ENCODE measurements around the gene SLC2A13.

SLC2A13 gene

DNA sequence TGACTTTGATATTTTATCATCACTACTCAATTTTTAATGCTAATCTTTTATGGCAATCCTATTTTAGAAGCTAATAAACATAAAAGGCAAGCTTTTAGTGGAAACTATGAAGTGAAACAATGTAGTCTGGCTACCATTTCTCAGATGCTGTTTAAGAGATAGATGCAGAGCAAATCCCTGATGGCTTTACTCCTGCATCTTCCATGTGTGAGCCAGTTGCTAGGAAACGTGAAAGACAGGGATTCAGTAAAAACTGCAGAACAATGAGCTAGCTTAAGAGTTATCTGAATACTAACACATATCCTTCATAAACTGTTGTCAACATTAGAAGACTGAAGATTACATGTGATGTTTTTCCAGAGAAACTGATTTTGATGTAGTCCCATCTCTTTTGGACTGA, 112.6 kb downstream of the SLC2A13 start:
- peaks cover 3% of the 10 kb centered on the region; the same call in 1 of the 2 replicates for H3K9me3 ChIP-seq (ENCODE audit: control insufficient read depth, insufficient read depth, low read length)
- no peaks in the 10 kb centered on the region for H3K27me3 ChIP-seq (ENCODE audit: control insufficient read depth, insufficient read depth, low read length)
- H3K9ac ChIP-seq (ENCODE audit: low read depth, low read length): no peak overlapping the region
- no peak overlapping the region for H3K4me3 ChIP-seq (ENCODE audit: low read depth, low read length)
- 0 out of 2 replicates have a peak, but pooled peaks cover 6% of the 10 kb centered on the region for H3K4me1 ChIP-seq (ENCODE audit: control insufficient read depth, insufficient read depth, low read length)
- H3K27ac ChIP-seq (ENCODE audit: low read depth, low read length): no peak overlapping the region
- H3K36me3 ChIP-seq (ENCODE audit: control insufficient read depth, insufficient read depth, low read length): no peaks in the 10 kb centered on the region

DNA sequence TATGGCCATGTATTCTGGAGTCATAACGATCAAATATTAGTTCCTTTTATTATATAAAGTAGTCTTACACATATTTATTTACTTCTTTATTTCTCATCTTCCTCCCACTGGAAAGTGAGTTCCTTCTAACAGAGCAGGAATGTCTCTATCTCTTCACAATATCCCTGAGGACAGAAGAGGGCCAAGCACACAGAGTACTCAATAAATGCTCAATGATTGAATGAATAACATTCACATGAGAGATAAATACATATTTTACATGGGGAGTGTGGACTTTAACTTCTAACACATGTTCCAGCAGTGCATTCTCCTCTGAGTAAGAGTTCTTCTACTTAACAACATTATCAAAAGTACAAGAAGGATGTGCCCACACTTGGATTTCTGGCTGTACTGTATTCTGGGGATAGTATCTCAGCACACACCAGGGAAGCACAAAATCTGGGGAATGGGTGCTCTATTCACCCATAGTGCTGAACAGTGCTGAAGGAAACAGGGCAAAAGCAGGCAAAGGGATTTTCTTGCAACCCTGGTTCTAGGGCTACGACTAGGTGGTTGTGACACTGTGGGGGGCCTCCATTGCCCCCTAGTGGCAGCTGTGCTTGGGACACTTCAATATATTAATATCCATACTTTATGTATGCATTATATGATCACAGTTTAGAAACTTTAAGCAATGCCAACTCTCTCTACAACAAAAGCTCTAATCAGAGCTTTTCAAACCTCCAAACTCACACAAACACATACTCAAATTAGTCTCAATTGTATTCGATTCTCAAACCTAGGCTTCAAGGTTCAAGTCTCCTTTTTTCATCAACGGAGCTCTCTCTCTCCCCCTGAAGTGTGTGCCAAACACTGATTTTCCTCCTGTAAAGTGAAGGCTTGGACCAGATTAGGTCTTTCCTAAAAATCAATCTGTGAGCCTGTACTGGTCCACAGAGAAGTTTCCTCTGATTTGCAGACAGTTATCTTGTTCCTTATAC, 115.5 kb downstream of the SLC2A13 start:
- no peak overlapping the region for H3K9ac ChIP-seq (ENCODE audit: low read depth, low read length)

DNA sequence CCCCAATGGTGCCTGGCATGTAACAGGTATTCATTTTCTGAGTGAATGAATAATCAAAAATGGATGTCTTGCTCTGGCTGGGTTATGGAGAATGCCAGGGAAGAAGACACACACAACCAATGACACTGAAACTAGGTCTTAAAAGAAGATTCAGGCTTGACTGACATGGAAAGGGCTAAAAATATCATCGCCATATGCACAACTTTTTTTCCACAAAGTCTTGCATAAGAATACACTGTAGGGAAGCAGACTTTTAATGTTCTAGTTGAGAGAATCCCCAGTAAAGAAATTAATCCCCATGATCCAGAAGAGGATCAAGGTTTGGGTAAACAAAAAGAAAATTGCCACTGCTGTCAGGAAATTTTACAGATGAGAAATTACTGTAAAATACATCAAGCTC, 116.4 kb downstream of the SLC2A13 start:
- H3K36me3 ChIP-seq (ENCODE audit: control insufficient read depth, insufficient read depth, low read length): no peaks in the 10 kb centered on the region
- H3K4me1 ChIP-seq (ENCODE audit: control insufficient read depth, insufficient read depth, low read length): 0 out of 2 replicates have a peak, but pooled peaks cover 6% of the 10 kb centered on the region
- no peaks in the 10 kb centered on the region for H3K9me3 ChIP-seq (ENCODE audit: control insufficient read depth, insufficient read depth, low read length)
- no peak overlapping the region for H3K27ac ChIP-seq (ENCODE audit: low read depth, low read length)
- no peaks in the 10 kb centered on the region for H3K27me3 ChIP-seq (ENCODE audit: control insufficient read depth, insufficient read depth, low read length)
- no peak overlapping the region for H3K9ac ChIP-seq (ENCODE audit: low read depth, low read length)
- H3K4me3 ChIP-seq (ENCODE audit: low read depth, low read length): no peak overlapping the region

More for the DNA sequence above, 115.5 kb downstream of the SLC2A13 start:
- Histone ChIP-seq H3K27me3 (ENCODE audit: control insufficient read depth, insufficient read depth, low read length) (no peaks in the 10 kb centered on the region), H3K4me1 (ENCODE audit: control insufficient read depth, insufficient read depth, low read length) (0 out of 2 replicates have a peak, but pooled peaks cover 6% of the 10 kb centered on the region), H3K9me3 (ENCODE audit: control insufficient read depth, insufficient read depth, low read length) (no peaks in the 10 kb centered on the region), H3K4me3 (ENCODE audit: low read depth, low read length) (no peak overlapping the region), H3K27ac (ENCODE audit: low read depth, low read length) (no peak overlapping the region), H3K36me3 (ENCODE audit: control insufficient read depth, insufficient read depth, low read length) (no peaks in the 10 kb centered on the region)

DNA sequence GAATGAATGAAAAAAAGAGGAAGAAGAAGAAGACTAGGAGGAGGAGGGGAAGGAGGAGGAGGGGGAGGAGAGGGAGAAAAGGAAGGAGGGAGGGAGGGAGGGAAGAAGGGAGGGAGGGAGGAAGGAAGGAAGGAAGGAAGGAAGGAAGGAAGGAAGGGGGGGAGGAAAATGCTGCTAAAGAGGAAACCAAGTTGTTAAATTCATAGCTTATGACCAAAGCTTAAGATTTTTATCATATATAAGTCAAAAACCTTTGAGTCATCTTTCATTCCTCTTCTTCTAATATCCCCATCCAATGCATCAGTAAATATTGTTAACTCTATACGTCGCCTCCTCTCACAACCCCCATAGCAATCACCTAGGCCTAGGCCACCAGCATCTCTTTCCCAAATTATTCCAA, 117.3 kb downstream of the SLC2A13 start:
- Histone ChIP-seq H3K4me1 (ENCODE audit: control insufficient read depth, insufficient read depth, low read length) (0 out of 2 replicates have a peak, but pooled peaks cover 6% of the 10 kb centered on the region), H3K27me3 (ENCODE audit: control insufficient read depth, insufficient read depth, low read length) (no peaks in the 10 kb centered on the region), H3K36me3 (ENCODE audit: control insufficient read depth, insufficient read depth, low read length) (no peaks in the 10 kb centered on the region), H3K27ac (ENCODE audit: low read depth, low read length) (no peak overlapping the region), H3K9me3 (ENCODE audit: control insufficient read depth, insufficient read depth, low read length) (no peaks in the 10 kb centered on the region), H3K9ac (ENCODE audit: low read depth, low read length) (no peak overlapping the region), H3K4me3 (ENCODE audit: low read depth, low read length) (no peak overlapping the region)

DNA sequence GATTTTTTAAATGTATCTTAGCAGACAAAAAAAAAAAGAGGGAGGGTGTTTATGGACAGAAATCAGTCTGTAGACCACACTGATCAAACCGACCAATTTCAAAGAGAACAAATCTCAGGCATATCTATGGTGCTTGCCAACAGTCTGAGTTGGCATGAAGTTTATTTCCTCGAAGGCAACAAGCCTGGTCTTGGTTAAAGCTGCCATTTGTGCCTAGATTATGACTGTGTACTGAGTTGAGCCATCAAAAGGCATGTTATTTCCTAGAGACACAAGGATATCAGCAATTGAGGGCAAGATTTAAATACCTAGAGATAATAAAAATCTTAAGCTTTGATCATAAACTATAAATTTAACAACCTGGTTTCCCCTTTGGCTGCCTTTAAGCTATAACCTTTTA, 119.2 kb downstream of the SLC2A13 start:
- H3K36me3 ChIP-seq (ENCODE audit: control insufficient read depth, insufficient read depth, low read length): no peaks in the 10 kb centered on the region
- no peaks in the 10 kb centered on the region for H3K9me3 ChIP-seq (ENCODE audit: control insufficient read depth, insufficient read depth, low read length)
- H3K9ac ChIP-seq (ENCODE audit: low read depth, low read length): no peak overlapping the region
- H3K4me3 ChIP-seq (ENCODE audit: low read depth, low read length): no peak overlapping the region
- no peak overlapping the region for H3K27ac ChIP-seq (ENCODE audit: low read depth, low read length)
- H3K4me1 ChIP-seq (ENCODE audit: control insufficient read depth, insufficient read depth, low read length): 0 out of 2 replicates have a peak, but pooled peaks cover 6% of the 10 kb centered on the region
- H3K27me3 ChIP-seq (ENCODE audit: control insufficient read depth, insufficient read depth, low read length): no peaks in the 10 kb centered on the region

DNA sequence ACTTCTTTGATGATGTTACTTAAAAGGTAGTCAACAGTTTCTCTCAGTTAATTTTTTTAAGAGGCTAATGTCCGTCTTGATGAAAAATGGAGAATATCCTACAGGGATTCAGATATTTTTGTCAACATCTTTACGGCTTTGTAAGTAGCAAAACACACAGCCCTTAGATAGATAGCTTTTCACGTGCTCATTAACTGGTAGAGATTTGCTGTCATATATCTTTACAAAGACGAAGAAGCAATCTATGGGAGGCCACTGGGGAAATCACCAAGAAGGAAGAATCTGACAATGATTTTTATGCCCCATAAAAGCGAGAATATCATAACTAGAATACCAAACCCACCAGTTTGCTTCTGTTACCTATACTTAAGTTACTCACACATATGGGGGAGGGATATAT, 121.2 kb downstream of the SLC2A13 start:
- 0 out of 2 replicates have a peak, but pooled peaks cover 6% of the 10 kb centered on the region for H3K4me1 ChIP-seq (ENCODE audit: control insufficient read depth, insufficient read depth, low read length)
- no peak overlapping the region for H3K9ac ChIP-seq (ENCODE audit: low read depth, low read length)
- no peaks in the 10 kb centered on the region for H3K27me3 ChIP-seq (ENCODE audit: control insufficient read depth, insufficient read depth, low read length)
- H3K36me3 ChIP-seq (ENCODE audit: control insufficient read depth, insufficient read depth, low read length): no peaks in the 10 kb centered on the region
- no peaks in the 10 kb centered on the region for H3K9me3 ChIP-seq (ENCODE audit: control insufficient read depth, insufficient read depth, low read length)
- no peak overlapping the region for H3K4me3 ChIP-seq (ENCODE audit: low read depth, low read length)
- no peak overlapping the region for H3K27ac ChIP-seq (ENCODE audit: low read depth, low read length)

DNA sequence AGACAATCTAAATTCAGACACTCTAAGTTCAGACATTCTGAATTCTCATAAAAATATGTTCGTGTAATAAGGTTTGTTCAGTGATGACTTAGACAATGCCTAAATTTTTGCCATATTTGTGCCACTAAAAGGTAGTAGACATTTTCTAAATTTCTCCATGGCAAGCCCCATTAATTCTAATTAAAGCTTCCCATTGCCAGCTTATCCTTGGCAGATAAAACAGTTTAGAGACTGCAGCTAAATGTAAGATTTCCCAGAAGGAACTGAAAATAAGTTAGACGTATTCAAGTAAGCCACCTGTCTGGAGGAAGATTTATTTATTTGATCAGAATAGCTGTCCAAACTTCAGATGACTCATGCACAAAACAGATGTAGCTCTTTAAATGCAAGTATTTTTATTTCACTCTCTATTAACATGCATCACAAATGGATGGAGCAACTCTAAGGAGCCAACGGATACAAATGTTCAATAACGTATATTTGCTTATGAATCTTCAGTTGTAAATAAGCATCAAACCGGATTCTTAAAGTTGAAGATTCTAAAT, 130.4 kb downstream of the SLC2A13 start:
- Histone ChIP-seq H3K9me3 (ENCODE audit: control insufficient read depth, insufficient read depth, low read length) (no peaks in the 10 kb centered on the region), H3K36me3 (ENCODE audit: control insufficient read depth, insufficient read depth, low read length) (no peaks in the 10 kb centered on the region), H3K27me3 (ENCODE audit: control insufficient read depth, insufficient read depth, low read length) (no peaks in the 10 kb centered on the region), H3K27ac (ENCODE audit: low read depth, low read length) (no peak overlapping the region), H3K9ac (ENCODE audit: low read depth, low read length) (no peak overlapping the region), H3K4me3 (ENCODE audit: low read depth, low read length) (no peak overlapping the region), H3K4me1 (ENCODE audit: control insufficient read depth, insufficient read depth, low read length) (peaks cover 4% of the 10 kb centered on the region; the same call in 1 of the 2 replicates)

DNA sequence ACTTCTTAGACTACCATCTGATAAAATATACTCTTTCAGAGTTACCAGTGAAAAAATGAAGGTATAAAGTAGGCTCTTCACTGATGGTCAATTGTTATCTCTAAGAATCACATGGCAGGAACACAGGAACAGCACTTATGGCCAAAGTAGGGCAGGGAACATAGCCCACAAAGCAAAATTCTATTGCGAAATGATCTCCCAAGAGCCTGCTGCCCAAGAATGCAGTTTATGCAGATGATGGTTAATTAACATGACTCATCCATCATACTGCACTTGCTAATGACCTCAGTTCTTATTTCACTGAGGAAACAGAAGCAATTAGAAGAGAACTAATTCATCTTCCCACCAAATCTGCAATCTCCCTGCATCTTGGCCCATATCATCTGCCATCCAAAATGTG, 133.8 kb downstream of the SLC2A13 start:
- no peak overlapping the region for H3K9ac ChIP-seq (ENCODE audit: low read depth, low read length)
- no peak overlapping the region for H3K27ac ChIP-seq (ENCODE audit: low read depth, low read length)
- no peaks in the 10 kb centered on the region for H3K27me3 ChIP-seq (ENCODE audit: control insufficient read depth, insufficient read depth, low read length)
- peaks cover 4% of the 10 kb centered on the region; the same call in 1 of the 2 replicates for H3K4me1 ChIP-seq (ENCODE audit: control insufficient read depth, insufficient read depth, low read length)
- H3K9me3 ChIP-seq (ENCODE audit: control insufficient read depth, insufficient read depth, low read length): no peaks in the 10 kb centered on the region
- H3K36me3 ChIP-seq (ENCODE audit: control insufficient read depth, insufficient read depth, low read length): no peaks in the 10 kb centered on the region
- no peak overlapping the region for H3K4me3 ChIP-seq (ENCODE audit: low read depth, low read length)

DNA sequence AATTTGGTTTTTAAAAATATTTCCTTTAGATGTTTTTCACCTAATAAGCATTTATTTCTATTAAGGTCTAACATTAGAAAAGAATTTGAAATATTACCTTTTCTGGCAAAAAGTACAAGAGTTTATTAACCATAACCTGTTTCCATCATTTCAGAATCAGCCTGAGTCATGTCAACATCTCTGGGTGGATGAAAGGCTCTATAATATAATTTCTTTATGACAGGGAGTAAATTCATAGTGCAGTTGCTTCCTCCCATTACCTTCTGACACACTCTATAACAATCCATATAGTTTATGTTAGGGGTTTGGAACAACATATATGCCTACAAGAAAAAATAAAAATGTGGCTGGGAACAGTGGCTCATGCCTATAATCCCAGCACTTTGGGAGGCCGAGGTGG, 134.5 kb downstream of the SLC2A13 start:
- H3K36me3 ChIP-seq (ENCODE audit: control insufficient read depth, insufficient read depth, low read length): no peaks in the 10 kb centered on the region
- H3K27me3 ChIP-seq (ENCODE audit: control insufficient read depth, insufficient read depth, low read length): no peaks in the 10 kb centered on the region
- peaks cover 4% of the 10 kb centered on the region; the same call in 1 of the 2 replicates for H3K4me1 ChIP-seq (ENCODE audit: control insufficient read depth, insufficient read depth, low read length)
- no peak overlapping the region for H3K27ac ChIP-seq (ENCODE audit: low read depth, low read length)
- H3K9ac ChIP-seq (ENCODE audit: low read depth, low read length): no peak overlapping the region
- H3K9me3 ChIP-seq (ENCODE audit: control insufficient read depth, insufficient read depth, low read length): no peaks in the 10 kb centered on the region
- no peak overlapping the region for H3K4me3 ChIP-seq (ENCODE audit: low read depth, low read length)

DNA sequence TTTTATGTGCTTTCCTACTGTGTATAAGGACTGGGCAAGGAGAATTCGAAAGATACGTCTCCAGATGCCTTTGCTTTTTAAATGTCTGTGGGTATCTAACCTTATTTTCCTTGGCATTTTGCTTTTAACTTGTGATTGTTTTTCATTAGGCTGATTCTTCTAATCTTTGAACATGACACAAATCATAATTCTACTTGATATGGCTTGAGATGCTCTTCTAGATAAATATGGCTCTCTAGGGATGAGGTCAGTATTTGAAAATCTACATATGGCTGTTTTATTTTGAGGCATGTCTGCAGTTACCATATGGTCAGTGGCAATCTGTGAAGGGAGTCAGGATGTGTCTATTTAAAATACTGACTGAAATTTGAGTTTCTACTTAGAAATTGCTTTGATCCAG, 139.2 kb downstream of the SLC2A13 start:
- no peak overlapping the region for H3K27ac ChIP-seq (ENCODE audit: low read depth, low read length)
- no peaks in the 10 kb centered on the region for H3K9me3 ChIP-seq (ENCODE audit: control insufficient read depth, insufficient read depth, low read length)
- H3K9ac ChIP-seq (ENCODE audit: low read depth, low read length): no peak overlapping the region
- H3K27me3 ChIP-seq (ENCODE audit: control insufficient read depth, insufficient read depth, low read length): no peaks in the 10 kb centered on the region
- no peaks in the 10 kb centered on the region for H3K4me1 ChIP-seq (ENCODE audit: control insufficient read depth, insufficient read depth, low read length)
- H3K4me3 ChIP-seq (ENCODE audit: low read depth, low read length): no peak overlapping the region
- no peaks in the 10 kb centered on the region for H3K36me3 ChIP-seq (ENCODE audit: control insufficient read depth, insufficient read depth, low read length)

DNA sequence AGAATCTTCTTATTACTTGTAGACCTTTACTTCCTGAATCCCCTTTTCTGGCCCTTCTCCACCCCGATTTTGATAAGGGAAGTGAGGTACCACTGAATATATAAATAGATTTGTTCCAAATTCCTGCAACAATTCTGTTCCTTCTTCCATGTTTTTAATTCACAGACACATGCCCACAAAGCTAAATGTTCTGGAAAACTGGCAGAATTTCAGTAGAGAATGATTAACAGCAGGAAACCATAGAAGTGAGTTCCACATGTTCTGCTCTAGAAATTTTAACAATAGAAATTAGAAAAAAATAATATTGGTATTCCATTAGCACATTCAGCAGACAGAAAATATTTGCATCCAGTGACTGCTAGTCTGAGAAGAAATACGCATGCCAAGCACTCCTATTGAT, 139.6 kb downstream of the SLC2A13 start:
- no peaks in the 10 kb centered on the region for H3K9me3 ChIP-seq (ENCODE audit: control insufficient read depth, insufficient read depth, low read length)
- H3K4me3 ChIP-seq (ENCODE audit: low read depth, low read length): no peak overlapping the region
- no peak overlapping the region for H3K27ac ChIP-seq (ENCODE audit: low read depth, low read length)
- H3K36me3 ChIP-seq (ENCODE audit: control insufficient read depth, insufficient read depth, low read length): no peaks in the 10 kb centered on the region
- H3K9ac ChIP-seq (ENCODE audit: low read depth, low read length): no peak overlapping the region
- H3K27me3 ChIP-seq (ENCODE audit: control insufficient read depth, insufficient read depth, low read length): no peaks in the 10 kb centered on the region
- no peaks in the 10 kb centered on the region for H3K4me1 ChIP-seq (ENCODE audit: control insufficient read depth, insufficient read depth, low read length)
